OCI-LY7 (cell line): ENCODE data around the gene OR8K3.

Experiments
- EZH2phosphoT487 ChIP-seq: fragments of 200-600 bp; sonication (generic); IDR thresholded peaks from 2 replicates; pipeline ENCODE4 v1.6.1; 2018; ENCODE audit warnings: low read depth, borderline replicate concordance, mild to moderate bottlenecking, mixed run types, antibody characterized with exemption, low read length, moderate library complexity, mixed read lengths
- TF ChIP-seq, protein P1 (sequence below): fragments of 200-600 bp; sonication (generic); conservative IDR thresholded peaks from 2 replicates; pipeline ENCODE4 v1.5.1; 2014; ENCODE audit warnings: mild to moderate bottlenecking, antibody characterized with exemption, low read length, moderate library complexity, mixed read lengths

DNA sequence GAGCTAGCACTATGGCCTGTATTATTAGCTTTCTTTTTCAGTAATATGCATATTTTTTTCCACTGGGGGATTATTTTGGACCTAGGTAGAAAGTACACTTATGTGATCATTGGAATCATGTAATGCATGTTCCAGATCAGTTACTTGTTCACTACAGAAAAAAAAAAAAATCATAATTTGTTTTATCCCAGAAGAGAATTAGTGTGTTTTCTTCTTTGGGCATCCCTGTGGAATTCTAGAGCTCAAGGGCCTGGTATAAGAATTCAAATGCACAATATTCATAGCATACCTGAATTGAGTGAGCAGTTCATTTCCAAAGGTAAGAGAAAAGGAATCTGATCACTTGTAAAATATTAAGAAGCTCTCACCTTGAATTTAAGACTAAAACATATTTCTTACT is 41.1 kb upstream of the OR8K3 start, which contains the start of gene OR5T1:
- TF ChIP-seq, protein P1, sequence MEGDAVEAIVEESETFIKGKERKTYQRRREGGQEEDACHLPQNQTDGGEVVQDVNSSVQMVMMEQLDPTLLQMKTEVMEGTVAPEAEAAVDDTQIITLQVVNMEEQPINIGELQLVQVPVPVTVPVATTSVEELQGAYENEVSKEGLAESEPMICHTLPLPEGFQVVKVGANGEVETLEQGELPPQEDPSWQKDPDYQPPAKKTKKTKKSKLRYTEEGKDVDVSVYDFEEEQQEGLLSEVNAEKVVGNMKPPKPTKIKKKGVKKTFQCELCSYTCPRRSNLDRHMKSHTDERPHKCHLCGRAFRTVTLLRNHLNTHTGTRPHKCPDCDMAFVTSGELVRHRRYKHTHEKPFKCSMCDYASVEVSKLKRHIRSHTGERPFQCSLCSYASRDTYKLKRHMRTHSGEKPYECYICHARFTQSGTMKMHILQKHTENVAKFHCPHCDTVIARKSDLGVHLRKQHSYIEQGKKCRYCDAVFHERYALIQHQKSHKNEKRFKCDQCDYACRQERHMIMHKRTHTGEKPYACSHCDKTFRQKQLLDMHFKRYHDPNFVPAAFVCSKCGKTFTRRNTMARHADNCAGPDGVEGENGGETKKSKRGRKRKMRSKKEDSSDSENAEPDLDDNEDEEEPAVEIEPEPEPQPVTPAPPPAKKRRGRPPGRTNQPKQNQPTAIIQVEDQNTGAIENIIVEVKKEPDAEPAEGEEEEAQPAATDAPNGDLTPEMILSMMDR, result no peak
- no peak for TF ChIP-seq EZH2phosphoT487
